Right lobe of liver (tissue), 6 donors: ENCODE results near the gene ZP1. TPM values are rescaled to one million over a fixed set of nuclear protein-coding genes. Genes with fewer than 3 reads are reported as not detected.

Source experiments
- ATAC-seq, 4 donors: fragments of 200-7000 bp; cut with Tn5 transposase; one replicate each; pipeline ENCODE4 v1.9.1; 2020; ENCODE audit warnings: mild to moderate bottlenecking in 4 of 4, moderate library complexity in 4 of 4
- DNase-seq, 3 donors: peaks; one replicate each; pipeline ENCODE4 v3.0.0-alpha.2; 2020
- H3K27ac ChIP-seq, 3 donors: fragments of 200-600 bp; one replicate each; pipeline ENCODE4 v1.8.0; 2022
- H3K27me3 ChIP-seq, 2 donors: fragments of 200-600 bp; one replicate each; pipeline ENCODE4 v1.8.0; 2022
- H3K36me3 ChIP-seq, 4 donors: fragments of 200-600 bp; sonication (generic) in 1 of 4; one replicate each; pipeline versions ENCODE4 v1.5.1 to v1.8.0; 2017 to 2022; ENCODE audit warnings: control low read depth in 1 of 4
- H3K4me1 ChIP-seq, 4 donors: fragments of 200-600 bp; sonication (generic) in 1 of 4; one replicate each; pipeline versions ENCODE4 v1.5.1 to v1.8.0; 2017 to 2022; ENCODE audit warnings: control low read depth in 1 of 4
- H3K4me3 ChIP-seq, 3 donors: fragments of 200-600 bp; one replicate each; pipeline ENCODE4 v1.8.0; 2022
- H3K9me3 ChIP-seq, 4 donors: fragments of 200-600 bp; sonication (generic) in 1 of 4; one replicate each; pipeline versions ENCODE4 v1.5.1 to v1.8.0; 2017 to 2022; ENCODE audit warnings: control low read depth in 1 of 4
- CTCF ChIP-seq, 4 donors: fragments of 200-600 bp in 3 of 4; fragments of 450-650 bp in 1 of 4; IDR thresholded peaks; one replicate each; pipeline versions ENCODE4 v1.5.1 to v1.8.0; 2016 to 2022; ENCODE audit warnings: antibody characterized with exemption in 4 of 4, mild to moderate bottlenecking in 2 of 4
- POLR2A ChIP-seq: fragments of 450-650 bp; IDR thresholded peaks from one replicate; pipeline ENCODE4 v1.6.1; 2017; ENCODE audit warnings: antibody characterized with exemption, mild to moderate bottlenecking
- WGBS: methylation state at CpG from one replicate; pipeline ENCODE4 v1.1.6; 2018; ENCODE audit warnings: low coverage, low lambda C conversion rate; ENCODE audit not compliant: insufficient coverage; ENCODE audit errors: missing lambda C conversion rate; 5-methylcytosine and 5-hydroxymethylcytosine counted together
- intact Hi-C, 2 donors: fragments of 100-400 bp; cut with DNase I; formaldehyde crosslinking; loops; one replicate each; pipeline versions ENCODE4 v1.11.2 to v1.14.1; 2022
- total RNA-seq, 6 experiments: library from RNA; depleted of rRNA in 2 of 6; stranded (reverse); fragments of >200 nt in 2 of 6; fragmentation: NEBNext Ultra II Directional in 3 of 6; extraction: Animal tissue kit (Norgen Biotek cat#: 25700) in 3 of 6; gene quantifications; one replicate each; pipeline versions ENCODE4 v1.1.0 to v1.2.4, GENCODE V29; 2016 to 2023
- donor health status: DM: no; HTN: yes; CAD: no.
- donor health status: DM: no; HTN: no; CAD: no.
- donor health status: DM: no; HTN: no; CAD: no.
- donor health status: DM: no; HTN: yes; CAD: no.
- donor health status: DM: no; HTN: yes; CAD: no.

Gene ZP1
- total RNA-seq, 6 experiments from 2014 or later = not detected

DNA sequence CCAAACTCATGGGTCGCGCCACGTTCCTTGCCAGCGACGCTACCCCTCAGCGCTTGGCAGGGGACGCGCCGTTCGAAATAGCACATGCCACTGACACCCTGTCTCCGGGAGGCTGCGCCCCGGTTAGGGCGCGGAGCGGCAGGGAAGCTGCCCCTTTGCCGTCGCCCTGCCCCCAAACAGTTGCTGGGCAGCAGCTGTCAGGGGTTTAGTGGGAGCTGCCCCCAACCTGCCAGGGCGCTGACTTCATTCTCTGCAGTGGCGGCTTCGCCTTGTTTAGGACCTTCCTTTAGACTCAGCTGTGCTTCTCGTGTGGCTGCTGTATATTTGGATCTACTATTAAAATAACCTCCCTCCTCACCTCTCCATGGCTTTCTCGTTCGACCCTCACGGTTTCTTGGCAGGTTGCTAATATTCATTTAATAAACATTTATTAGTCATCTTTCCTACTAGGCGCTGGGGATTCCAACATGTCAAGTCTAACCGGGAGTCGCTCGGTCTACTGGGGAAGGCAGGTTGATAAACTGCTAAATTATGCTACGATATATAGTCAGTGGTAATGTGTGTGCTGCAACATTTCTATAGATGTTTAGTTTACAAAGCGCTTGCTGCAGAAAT lies 47.4 kb downstream of the ZP1 start:
- 12% methylated on average over 20 of the region's 31 CpGs for WGBS
- TF ChIP-seq CTCF (IDR thresholded peaks at IDR 0.05) (no peak), POLR2A (no peak)
- H3K4me3 ChIP-seq = peak overlapping the region; percentile 84 to 93 (median 86)
- no peaks in the 10 kb centered on the region for H3K27me3 ChIP-seq
- DNase-seq (peak in 1 of 3 donors; percentile 64), ATAC-seq (peak; percentile 27 to 47 (median 46))
- H3K9me3 ChIP-seq = no peaks in the 10 kb centered on the region
- intact Hi-C loops = no loop called here
- peak overlapping the region; percentile 78 to 89 (median 79) for H3K27ac ChIP-seq
- peaks cover 0 to 2% (median 0%) of the 10 kb centered on the region in 4 donors for H3K36me3 ChIP-seq
- peaks cover 0 to 12% (median 0%) of the 10 kb centered on the region in 4 donors for H3K4me1 ChIP-seq

- peaks cover 0 to 12% (median 0%) of the 10 kb centered on the region in 4 donors for H3K4me1 ChIP-seq
- H3K4me3 ChIP-seq = peak overlapping the region; percentile 84 to 93 (median 86)
- no peak overlapping the region for H3K27ac ChIP-seq
These were observed 48.0 kb downstream of the ZP1 start for GRCh38 chr11:60915248-60915914.

DNA sequence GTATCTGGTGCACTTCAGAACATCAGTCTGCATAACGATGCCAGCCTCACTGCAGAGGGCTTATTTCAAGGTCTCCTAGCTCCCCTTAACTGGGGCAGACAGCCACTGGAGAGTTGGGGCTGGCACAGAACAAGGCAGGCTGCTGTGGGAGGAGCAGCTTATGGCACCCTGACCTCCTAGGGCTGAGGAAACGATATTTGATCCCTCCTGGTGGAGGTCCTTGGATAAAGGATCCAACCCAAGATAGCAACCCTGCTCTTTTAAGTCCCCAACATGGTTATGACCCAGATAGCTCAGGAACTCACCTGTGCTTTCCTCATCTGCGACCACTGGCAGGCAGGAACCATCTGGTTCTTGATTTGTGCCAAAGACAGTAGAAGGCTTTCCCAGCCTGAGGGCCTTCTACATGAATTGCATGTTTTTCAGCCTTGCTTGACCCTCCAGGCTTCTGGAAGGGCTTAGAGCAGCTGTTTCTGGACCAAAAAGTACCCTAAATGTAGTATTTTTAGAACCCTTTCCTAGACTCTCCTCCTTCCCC lies 49.4 kb downstream of the ZP1 start:
- ATAC-seq (no peak), DNase-seq (no peak)
- Histone ChIP-seq H3K4me1 (peaks cover 0 to 12% (median 0%) of the 10 kb centered on the region in 4 donors), H3K27me3 (no peaks in the 10 kb centered on the region), H3K36me3 (peaks cover 0 to 22% (median 11%) of the 10 kb centered on the region in 4 donors), H3K9me3 (no peaks in the 10 kb centered on the region), H3K4me3 (no peak overlapping the region), H3K27ac (no peak overlapping the region)
- intact Hi-C loops = no loop called here
- 80% methylated on average over 3 of the region's 3 CpGs for WGBS
- TF ChIP-seq POLR2A = no peak
- no peak for TF ChIP-seq CTCF (IDR thresholded peaks at IDR 0.05)

More at GRCh38 chr11:60915248-60915914, 48.0 kb downstream of the ZP1 start:
- TF ChIP-seq POLR2A (no peak), CTCF (IDR thresholded peaks at IDR 0.05) (peak in 2 of 4 donors; percentile 12 to 19)
- H3K27me3 ChIP-seq = no peaks in the 10 kb centered on the region
- H3K9me3 ChIP-seq = no peaks in the 10 kb centered on the region
- ATAC-seq = peak; percentile 3 to 19 (median 10)
- intact Hi-C loops = no loop called here
- DNase-seq = no peak
- peaks cover 0 to 9% (median 1%) of the 10 kb centered on the region in 4 donors for H3K36me3 ChIP-seq
- 36% methylated on average over 16 of the region's 17 CpGs for WGBS

GRCh38 chr11:60917267-60917666 lies 49.9 kb downstream of the ZP1 start:
- no peak for ATAC-seq
- WGBS = 100% methylated on average over 1 of the region's 1 CpG
- intact Hi-C loops = no loop called here
- no peaks in the 10 kb centered on the region for H3K9me3 ChIP-seq
- no peak for DNase-seq
- no peaks in the 10 kb centered on the region for H3K27me3 ChIP-seq
- peaks cover 0 to 26% (median 14%) of the 10 kb centered on the region in 4 donors for H3K36me3 ChIP-seq
- TF ChIP-seq CTCF (IDR thresholded peaks at IDR 0.05) (no peak), POLR2A (no peak)
- no peak overlapping the region for H3K27ac ChIP-seq
- H3K4me1 ChIP-seq = peaks cover 0 to 12% (median 0%) of the 10 kb centered on the region in 4 donors
- no peak overlapping the region for H3K4me3 ChIP-seq
